ENCODE results near the gene CAMTA1. TPM values are rescaled to one million over a fixed set of nuclear protein-coding genes. Genes with fewer than 3 reads are reported as not detected.
A peak's percentile ranks its signal among the peaks of the same experiment; 100 is the strongest.

Gene CAMTA1
- total and polyA plus RNA-seq, 4 donors: 48.1 to 140 (median 52.3) TPM

GRCh38 chr1:7784492-7785071 lies 999.3 kb downstream of the CAMTA1 start:
- no peak overlapping the region for H3K9ac ChIP-seq (ENCODE audit: insufficient read depth in 1 of 2, low read length in 2 of 2)
- no peaks in the 10 kb centered on the region for H3K9me3 ChIP-seq (ENCODE audit: control insufficient read depth in 4 of 4, insufficient read depth in 3 of 4, low read length in 3 of 4)
- DNase-seq (peak; percentile 18 to 32 (median 22)), ATAC-seq (ENCODE audit: insufficient read depth, low FRiP score) (no peak)
- H3K27ac ChIP-seq (ENCODE audit: low read depth in 1 of 2, low read length in 1 of 2): peak overlapping the region; percentile 87 to 88
- H3K27me3 ChIP-seq (ENCODE audit: control insufficient read depth in 3 of 3, insufficient read depth in 3 of 3, low read length in 2 of 3): no peaks in the 10 kb centered on the region
- peaks cover 9 to 20% (median 14%) of the 10 kb centered on the region in 4 donors for H3K36me3 ChIP-seq (ENCODE audit: control insufficient read depth in 4 of 4, insufficient read depth in 4 of 4, low read length in 4 of 4)
- H3K4me3 ChIP-seq: peak overlapping the region; percentile 53
- WGBS, 2 donors: 34 to 47% methylated on average over 52 of the region's 52 CpGs
- H3K4me1 ChIP-seq (ENCODE audit: control insufficient read depth in 5 of 5, insufficient read depth in 5 of 5, low read length in 5 of 5): peaks cover 0 to 5% (median 0%) of the 10 kb centered on the region in 5 donors
- TF ChIP-seq, protein P1, sequence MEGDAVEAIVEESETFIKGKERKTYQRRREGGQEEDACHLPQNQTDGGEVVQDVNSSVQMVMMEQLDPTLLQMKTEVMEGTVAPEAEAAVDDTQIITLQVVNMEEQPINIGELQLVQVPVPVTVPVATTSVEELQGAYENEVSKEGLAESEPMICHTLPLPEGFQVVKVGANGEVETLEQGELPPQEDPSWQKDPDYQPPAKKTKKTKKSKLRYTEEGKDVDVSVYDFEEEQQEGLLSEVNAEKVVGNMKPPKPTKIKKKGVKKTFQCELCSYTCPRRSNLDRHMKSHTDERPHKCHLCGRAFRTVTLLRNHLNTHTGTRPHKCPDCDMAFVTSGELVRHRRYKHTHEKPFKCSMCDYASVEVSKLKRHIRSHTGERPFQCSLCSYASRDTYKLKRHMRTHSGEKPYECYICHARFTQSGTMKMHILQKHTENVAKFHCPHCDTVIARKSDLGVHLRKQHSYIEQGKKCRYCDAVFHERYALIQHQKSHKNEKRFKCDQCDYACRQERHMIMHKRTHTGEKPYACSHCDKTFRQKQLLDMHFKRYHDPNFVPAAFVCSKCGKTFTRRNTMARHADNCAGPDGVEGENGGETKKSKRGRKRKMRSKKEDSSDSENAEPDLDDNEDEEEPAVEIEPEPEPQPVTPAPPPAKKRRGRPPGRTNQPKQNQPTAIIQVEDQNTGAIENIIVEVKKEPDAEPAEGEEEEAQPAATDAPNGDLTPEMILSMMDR (IDR thresholded peaks at IDR 0.05; ENCODE audit: control extremely low read depth, extremely low read depth): no peak

DNA sequence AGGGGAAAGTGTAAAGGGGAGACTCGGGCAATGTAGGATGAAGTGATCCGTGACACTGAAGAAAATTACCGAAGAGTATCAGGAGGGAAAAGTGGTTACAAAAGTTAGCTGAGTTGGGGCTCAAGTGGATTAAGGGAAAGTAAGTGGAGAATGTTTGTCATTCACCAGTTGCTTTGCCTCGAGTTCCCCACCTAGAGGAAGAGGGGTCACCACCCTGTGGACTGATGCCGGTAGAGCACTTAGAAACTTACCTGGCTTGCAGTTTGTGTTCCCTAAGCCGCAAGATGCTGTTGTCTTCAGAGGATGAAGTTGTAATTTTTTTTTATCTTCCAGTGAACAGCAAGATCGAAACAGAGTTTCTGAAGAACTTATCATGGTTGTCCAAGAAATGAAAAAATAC lies 999.9 kb downstream of the CAMTA1 start:
- H3K4me1 ChIP-seq (ENCODE audit: control insufficient read depth in 5 of 5, insufficient read depth in 5 of 5, low read length in 5 of 5): peaks cover 0 to 5% (median 0%) of the 10 kb centered on the region in 5 donors
- peak overlapping the region; percentile 53 for H3K4me3 ChIP-seq
- peak overlapping the region; percentile 87 to 88 for H3K27ac ChIP-seq (ENCODE audit: low read depth in 1 of 2, low read length in 1 of 2)
- H3K9ac ChIP-seq (ENCODE audit: insufficient read depth in 1 of 2, low read length in 2 of 2): no peak overlapping the region
- DNase-seq (no peak), ATAC-seq (ENCODE audit: insufficient read depth, low FRiP score) (no peak)
- H3K36me3 ChIP-seq (ENCODE audit: control insufficient read depth in 4 of 4, insufficient read depth in 4 of 4, low read length in 4 of 4): peaks cover 9 to 22% (median 13%) of the 10 kb centered on the region in 4 donors
- no peaks in the 10 kb centered on the region for H3K27me3 ChIP-seq (ENCODE audit: control insufficient read depth in 3 of 3, insufficient read depth in 3 of 3, low read length in 2 of 3)
- H3K9me3 ChIP-seq (ENCODE audit: control insufficient read depth in 4 of 4, insufficient read depth in 3 of 4, low read length in 3 of 4): no peaks in the 10 kb centered on the region
- WGBS, 2 donors: 73 to 88% methylated on average over 7 of the region's 7 CpGs
- TF ChIP-seq, protein P1 (IDR thresholded peaks at IDR 0.05; ENCODE audit: control extremely low read depth, extremely low read depth): no peak

DNA sequence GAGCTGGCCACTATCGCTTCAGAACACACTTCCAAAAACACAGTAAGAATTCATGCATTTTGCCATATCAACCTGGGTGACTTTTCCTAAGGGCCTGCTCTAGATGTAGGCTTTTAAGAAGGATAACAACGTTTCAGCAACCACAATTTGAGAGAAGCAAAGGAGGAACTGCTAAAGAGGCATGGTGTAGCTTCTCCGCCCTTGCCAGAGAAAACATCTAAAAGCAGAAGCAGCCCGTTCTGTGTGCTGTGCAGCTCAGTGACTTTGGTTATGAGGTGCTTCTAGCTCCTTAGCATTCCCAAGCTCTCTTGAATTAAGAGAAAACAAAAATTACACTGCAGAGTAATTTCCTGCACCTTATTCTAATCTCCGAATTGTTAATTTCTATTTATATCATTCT lies 1001.5 kb downstream of the CAMTA1 start:
- 47 to 48% methylated on average over 5 of the region's 5 CpGs for WGBS, 2 donors
- no peak overlapping the region for H3K27ac ChIP-seq (ENCODE audit: low read depth in 1 of 2, low read length in 1 of 2)
- DNase-seq (no peak), ATAC-seq (ENCODE audit: insufficient read depth, low FRiP score) (no peak)
- peaks cover 3 to 23% (median 15%) of the 10 kb centered on the region in 4 donors for H3K36me3 ChIP-seq (ENCODE audit: control insufficient read depth in 4 of 4, insufficient read depth in 4 of 4, low read length in 4 of 4)
- peaks cover 0 to 3% (median 0%) of the 10 kb centered on the region in 5 donors for H3K4me1 ChIP-seq (ENCODE audit: control insufficient read depth in 5 of 5, insufficient read depth in 5 of 5, low read length in 5 of 5)
- no peaks in the 10 kb centered on the region for H3K27me3 ChIP-seq (ENCODE audit: control insufficient read depth in 3 of 3, insufficient read depth in 3 of 3, low read length in 2 of 3)
- no peak overlapping the region for H3K9ac ChIP-seq (ENCODE audit: insufficient read depth in 1 of 2, low read length in 2 of 2)
- TF ChIP-seq, protein P1 (IDR thresholded peaks at IDR 0.05; ENCODE audit: control extremely low read depth, extremely low read depth): no peak
- H3K4me3 ChIP-seq: no peak overlapping the region
- peaks cover 0 to 9% (median 1%) of the 10 kb centered on the region in 4 donors for H3K9me3 ChIP-seq (ENCODE audit: control insufficient read depth in 4 of 4, insufficient read depth in 3 of 4, low read length in 3 of 4)

Data from lung (tissue), 12 donors.